Duodenal mucosa (tissue), 2 donors: ENCODE results near the gene NF1.
"Not testable (repeated sequence)": the region's sequence is repeated elsewhere in the genome, so short reads cannot be mapped to it uniquely, and the experiment has no call there.

ENCODE experiments used
- H3K27ac ChIP-seq: one replicate; pipeline ENCODE4 v1.7.0; 2013; ENCODE audit warnings: low read depth, low read length
- H3K27me3 ChIP-seq, 2 donors: one replicate each; pipeline ENCODE4 v1.7.0; 2013; ENCODE audit warnings: low read length in 2 of 2, control low read depth in 1 of 2; ENCODE audit not compliant: insufficient read depth in 2 of 2, control insufficient read depth in 1 of 2
- H3K36me3 ChIP-seq, 2 donors: one replicate each; pipeline ENCODE4 v1.7.0; 2013; ENCODE audit warnings: low read length in 2 of 2, control low read depth in 1 of 2; ENCODE audit not compliant: insufficient read depth in 2 of 2, control insufficient read depth in 1 of 2
- H3K4me1 ChIP-seq, 2 donors: one replicate each; pipeline ENCODE4 v1.7.0; 2013; ENCODE audit warnings: low read length in 2 of 2, control low read depth in 1 of 2; ENCODE audit not compliant: insufficient read depth in 2 of 2, control insufficient read depth in 1 of 2
- H3K4me3 ChIP-seq, 2 donors: one replicate each; pipeline ENCODE4 v1.7.0; 2013; ENCODE audit warnings: low read length in 2 of 2, low read depth in 1 of 2
- H3K9ac ChIP-seq, 2 donors: one replicate each; pipeline ENCODE4 v1.7.0; 2013; ENCODE audit warnings: low read length in 2 of 2, low read depth in 1 of 2
- H3K9me3 ChIP-seq, 2 donors: one replicate each; pipeline ENCODE4 v1.7.0; 2013; ENCODE audit warnings: low read length in 2 of 2, control low read depth in 1 of 2; ENCODE audit not compliant: control insufficient read depth in 1 of 2

Gene NF1

DNA sequence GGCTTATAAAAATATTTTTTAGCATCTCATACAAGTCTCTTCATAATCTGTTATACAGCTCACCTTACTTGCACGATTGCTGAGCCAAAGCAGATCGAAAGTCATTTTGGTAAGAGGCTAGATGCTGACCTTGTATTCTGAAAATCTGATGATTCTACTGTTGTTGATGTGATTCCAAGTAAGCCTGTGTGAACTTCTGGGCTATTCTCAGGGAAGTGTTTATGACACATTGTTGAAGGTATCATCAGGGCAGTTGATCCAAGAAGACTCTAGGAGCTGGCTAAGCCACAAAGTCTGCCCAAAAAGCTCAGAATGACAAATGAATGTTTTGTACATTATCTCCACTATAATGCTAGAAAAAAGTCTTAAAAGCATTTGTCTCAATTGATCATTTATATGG is 186.3 kb downstream of the NF1 start:
- Histone ChIP-seq H3K4me1 (no peaks in the 10 kb centered on the region), H3K9me3 (no peaks in the 10 kb centered on the region), H3K36me3 (peaks cover 8 to 11% of the 10 kb centered on the region in 2 donors), H3K27me3 (no peaks in the 10 kb centered on the region), H3K4me3 (no peak overlapping the region), H3K27ac (no peak overlapping the region), H3K9ac (no peak overlapping the region)

DNA sequence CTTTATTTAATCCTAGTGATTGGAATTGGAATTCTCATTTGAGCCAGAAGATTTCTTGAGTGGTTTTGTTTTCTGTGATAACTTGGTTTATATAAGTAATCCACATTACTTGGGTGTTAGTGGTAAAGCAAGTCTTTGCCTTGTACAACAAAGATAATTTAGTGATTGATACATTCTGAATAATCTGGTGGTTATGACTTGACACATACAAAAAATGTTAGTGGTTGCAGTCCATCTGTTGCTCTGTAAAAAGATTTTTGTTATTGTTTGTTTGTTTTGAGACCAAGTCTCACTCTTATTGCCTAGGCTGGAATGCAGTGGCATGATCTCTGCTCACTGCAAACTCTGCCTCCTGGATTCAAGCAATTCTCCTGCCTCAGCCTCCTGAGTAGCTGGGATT is 189.1 kb downstream of the NF1 start:
- no peaks in the 10 kb centered on the region for H3K4me1 ChIP-seq

DNA sequence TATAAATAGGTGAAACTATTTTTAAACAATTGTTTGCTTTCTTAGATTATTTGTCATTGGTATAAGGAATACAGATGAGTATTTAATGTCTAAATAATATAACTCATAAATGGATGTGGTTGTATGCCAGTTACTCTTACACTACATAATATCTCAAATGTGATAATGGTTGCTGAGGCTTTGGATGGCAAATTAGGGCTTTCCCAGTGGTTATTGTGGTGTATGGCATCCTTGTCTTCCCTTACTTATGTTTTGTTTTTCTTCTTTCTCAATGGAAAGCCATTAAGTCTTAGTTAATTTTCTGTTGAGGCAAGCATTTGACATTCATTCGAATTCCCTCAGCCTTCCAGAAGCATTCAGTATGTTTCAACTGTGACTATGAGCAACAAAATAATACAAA is 191.8 kb downstream of the NF1 start:
- H3K27me3 ChIP-seq = no peaks in the 10 kb centered on the region
- no peak overlapping the region for H3K4me3 ChIP-seq
- no peak overlapping the region for H3K27ac ChIP-seq
- H3K9ac ChIP-seq = no peak overlapping the region
- no peaks in the 10 kb centered on the region for H3K9me3 ChIP-seq
- no peaks in the 10 kb centered on the region for H3K4me1 ChIP-seq
- H3K36me3 ChIP-seq = no peaks in the 10 kb centered on the region

More for the DNA sequence above, 189.1 kb downstream of the NF1 start:
- Histone ChIP-seq H3K9me3 (no peaks in the 10 kb centered on the region), H3K4me3 (no peak overlapping the region), H3K27me3 (no peaks in the 10 kb centered on the region), H3K36me3 (no peaks in the 10 kb centered on the region), H3K9ac (no peak overlapping the region), H3K27ac (no peak overlapping the region)

DNA sequence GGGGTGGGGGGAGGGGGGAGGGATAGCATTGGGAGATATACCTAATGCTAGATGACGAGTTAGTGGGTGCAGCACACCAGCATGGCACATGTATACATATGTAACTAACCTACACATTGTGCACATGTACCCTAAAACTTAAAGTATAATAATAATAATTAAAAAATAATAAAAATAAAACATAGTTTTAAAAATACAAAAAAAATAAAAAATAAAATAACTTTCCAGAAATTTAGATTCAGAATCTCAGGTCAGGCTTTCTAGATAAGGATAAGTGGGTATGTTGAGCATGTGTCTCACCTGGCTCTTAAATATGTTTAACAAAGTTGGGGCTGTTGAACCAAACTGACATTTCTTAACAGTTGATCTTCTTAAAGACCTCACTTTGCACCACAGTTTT is 193.2 kb downstream of the NF1 start:
- not testable (repeated sequence) for H3K36me3 ChIP-seq, H3K4me3 ChIP-seq, H3K9ac ChIP-seq, H3K4me1 ChIP-seq, H3K27me3 ChIP-seq, H3K9me3 ChIP-seq, H3K27ac ChIP-seq

DNA sequence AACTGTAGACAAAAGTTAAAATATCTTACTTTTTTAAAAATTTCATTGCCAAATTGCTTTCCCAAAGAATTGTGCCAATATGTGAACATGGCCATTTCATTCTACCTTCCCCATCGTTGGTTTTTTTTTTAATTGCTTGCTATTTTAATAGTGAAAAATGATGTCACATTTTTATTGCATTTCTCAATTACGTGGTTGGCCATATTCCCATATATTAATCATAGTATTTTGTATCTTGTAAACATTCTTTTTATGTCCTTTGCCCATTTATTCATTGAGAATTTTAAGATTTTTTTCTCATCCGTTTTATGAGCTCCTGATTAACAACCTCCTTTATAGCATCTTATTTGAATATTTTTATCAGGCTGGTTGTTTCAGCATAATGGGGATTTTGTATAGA is 195.0 kb downstream of the NF1 start:
- H3K27me3 ChIP-seq = no peaks in the 10 kb centered on the region
- H3K4me3 ChIP-seq = no peak overlapping the region
- H3K27ac ChIP-seq = no peak overlapping the region
- no peak overlapping the region for H3K9ac ChIP-seq
- no peaks in the 10 kb centered on the region for H3K9me3 ChIP-seq
- H3K4me1 ChIP-seq = no peaks in the 10 kb centered on the region
- no peaks in the 10 kb centered on the region for H3K36me3 ChIP-seq

DNA sequence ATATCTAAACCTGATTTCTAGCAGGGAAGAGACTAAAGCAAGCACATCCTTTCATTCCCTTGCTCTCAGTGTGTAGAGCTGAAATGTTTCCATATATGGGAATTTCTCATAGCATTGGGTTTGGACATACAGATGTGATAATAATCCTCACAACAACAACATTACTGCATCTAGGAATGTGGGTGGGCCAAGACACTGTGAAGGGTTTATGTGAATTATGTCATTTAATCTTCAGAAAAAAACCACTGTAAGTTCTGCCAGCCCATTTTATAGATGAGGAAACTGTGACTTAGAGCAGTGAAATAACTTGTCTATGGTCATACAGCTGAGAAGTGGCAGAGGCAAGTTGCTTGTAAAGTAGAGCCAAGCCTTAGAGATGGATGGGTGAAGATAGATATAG is 197.0 kb downstream of the NF1 start:
- H3K4me1 ChIP-seq = no peaks in the 10 kb centered on the region
- H3K36me3 ChIP-seq = no peaks in the 10 kb centered on the region
- no peaks in the 10 kb centered on the region for H3K9me3 ChIP-seq
- no peak overlapping the region for H3K9ac ChIP-seq
- no peaks in the 10 kb centered on the region for H3K27me3 ChIP-seq
- H3K4me3 ChIP-seq = no peak overlapping the region
- H3K27ac ChIP-seq = no peak overlapping the region

DNA sequence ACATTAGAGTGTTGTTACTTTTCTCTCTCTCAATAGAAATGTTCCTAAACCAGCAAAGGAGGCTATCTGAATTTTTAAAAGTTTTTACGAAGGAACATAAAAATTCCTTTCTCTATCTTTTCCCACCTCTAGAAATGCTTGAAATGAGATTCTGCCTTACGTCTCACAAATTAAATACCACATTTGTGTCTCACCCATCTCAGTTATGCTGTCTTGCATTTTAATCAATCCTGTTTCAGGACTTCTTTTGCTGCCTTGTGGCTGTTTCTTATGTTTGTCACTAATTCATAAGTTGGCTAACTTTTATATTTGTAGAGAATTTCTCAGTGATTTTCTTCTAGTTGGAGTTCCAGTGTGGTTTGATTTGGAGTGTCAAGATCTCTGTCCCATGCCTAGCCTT is 198.8 kb downstream of the NF1 start:
- no peak overlapping the region for H3K9ac ChIP-seq
- H3K4me1 ChIP-seq = no peaks in the 10 kb centered on the region
- H3K36me3 ChIP-seq = no peaks in the 10 kb centered on the region
- no peaks in the 10 kb centered on the region for H3K9me3 ChIP-seq
- no peaks in the 10 kb centered on the region for H3K27me3 ChIP-seq
- H3K27ac ChIP-seq = no peak overlapping the region
- no peak overlapping the region for H3K4me3 ChIP-seq

DNA sequence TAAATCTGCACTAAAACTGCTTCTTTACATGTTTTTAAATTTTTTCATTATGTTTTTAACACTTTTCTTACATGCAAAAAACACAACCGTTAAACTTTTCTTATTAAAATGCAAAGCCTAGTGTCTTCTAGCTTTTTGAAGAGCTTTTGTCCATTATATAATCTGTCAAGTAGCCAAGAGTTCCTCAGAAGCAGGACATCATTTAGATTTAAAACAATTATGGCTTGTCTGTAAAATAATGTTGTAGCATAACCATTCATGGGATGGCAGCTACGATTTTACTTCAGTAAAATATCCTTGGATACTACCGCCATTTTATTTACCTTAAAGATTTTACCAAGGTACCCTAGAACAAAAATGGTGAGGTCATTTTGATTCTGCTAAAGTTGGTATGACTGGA is 199.5 kb downstream of the NF1 start:
- H3K9me3 ChIP-seq = no peaks in the 10 kb centered on the region
- H3K4me3 ChIP-seq = no peak overlapping the region
- no peaks in the 10 kb centered on the region for H3K27me3 ChIP-seq
- H3K27ac ChIP-seq = no peak overlapping the region
- no peak overlapping the region for H3K9ac ChIP-seq
- no peaks in the 10 kb centered on the region for H3K36me3 ChIP-seq
- H3K4me1 ChIP-seq = no peaks in the 10 kb centered on the region

DNA sequence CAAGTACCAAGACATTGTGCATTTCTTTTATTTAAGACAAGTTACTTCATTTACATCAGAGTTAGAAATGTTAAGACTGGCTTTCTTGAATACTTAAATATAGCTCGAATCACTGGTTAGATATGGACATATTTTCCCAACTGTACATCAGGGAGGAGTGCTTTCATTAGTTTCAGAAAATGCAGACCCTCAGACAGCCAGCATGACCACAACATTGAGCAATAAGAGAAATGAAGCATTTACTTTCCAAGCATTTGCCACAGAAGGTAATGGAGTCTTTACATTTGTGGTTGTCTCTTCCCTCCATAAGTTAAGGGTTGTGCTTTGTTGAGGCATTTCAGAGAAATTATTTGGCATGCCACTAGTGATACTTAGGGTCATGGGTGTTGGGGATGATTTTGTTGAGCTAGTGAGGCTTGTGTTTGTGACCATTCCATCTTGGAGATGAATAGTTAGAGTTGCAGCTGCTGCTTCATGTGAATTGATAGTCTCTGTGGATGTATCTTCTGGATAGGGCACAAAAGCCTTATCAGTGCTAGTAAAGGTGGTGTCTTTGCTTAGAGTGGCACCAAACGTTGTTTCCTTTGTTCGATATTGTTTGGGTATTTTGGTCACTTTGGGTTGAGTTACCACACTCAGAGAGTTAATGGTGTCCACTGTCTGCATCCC is 200.2 kb downstream of the NF1 start:
- Histone ChIP-seq H3K27me3 (no peaks in the 10 kb centered on the region), H3K4me3 (no peak overlapping the region), H3K27ac (no peak overlapping the region), H3K9me3 (no peaks in the 10 kb centered on the region), H3K9ac (no peak overlapping the region), H3K4me1 (no peaks in the 10 kb centered on the region), H3K36me3 (no peaks in the 10 kb centered on the region)

DNA sequence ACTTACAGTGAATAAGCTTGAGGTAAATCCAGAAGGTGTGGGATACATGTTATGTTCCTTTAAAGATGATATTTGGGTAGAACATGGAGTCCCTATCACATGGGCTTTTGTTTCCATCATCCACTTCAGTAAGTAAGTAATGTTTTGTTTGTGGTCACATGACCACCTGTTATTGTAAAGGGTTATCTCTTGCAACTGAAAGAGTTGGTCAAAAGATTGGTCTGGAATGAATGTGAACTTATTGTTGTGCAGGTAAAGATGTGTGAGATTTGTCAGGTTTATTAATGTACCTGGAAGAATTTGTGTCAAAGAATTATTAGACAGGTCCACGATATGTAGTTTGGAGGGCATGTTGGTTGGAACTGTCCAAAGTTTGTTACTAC is 200.7 kb downstream of the NF1 start:
- Histone ChIP-seq H3K27me3 (no peaks in the 10 kb centered on the region), H3K4me3 (no peak overlapping the region), H3K36me3 (no peaks in the 10 kb centered on the region), H3K9ac (no peak overlapping the region), H3K9me3 (no peaks in the 10 kb centered on the region), H3K4me1 (no peaks in the 10 kb centered on the region), H3K27ac (no peak overlapping the region)

DNA sequence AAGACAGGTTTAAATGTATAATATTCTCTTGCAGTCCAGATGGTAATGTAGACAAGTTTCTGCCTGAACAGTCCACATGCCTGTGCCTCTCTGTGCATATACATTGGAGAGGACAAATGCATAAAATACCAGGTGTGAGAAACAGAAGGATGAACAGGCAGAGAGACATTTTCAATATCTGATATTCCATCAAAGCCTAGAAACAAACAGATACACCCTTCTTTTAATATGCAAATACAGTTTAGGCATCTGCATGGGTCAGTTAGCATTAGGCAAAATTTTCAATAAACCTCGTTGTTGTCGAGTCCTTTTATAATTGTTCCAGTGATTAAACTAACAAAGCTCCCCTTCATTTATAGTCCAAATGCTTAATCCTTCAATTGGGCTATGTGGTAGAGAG is 201.4 kb downstream of the NF1 start:
- H3K27ac ChIP-seq = no peak overlapping the region
- no peaks in the 10 kb centered on the region for H3K4me1 ChIP-seq
- no peaks in the 10 kb centered on the region for H3K36me3 ChIP-seq
- no peak overlapping the region for H3K9ac ChIP-seq
- H3K9me3 ChIP-seq = no peaks in the 10 kb centered on the region
- no peaks in the 10 kb centered on the region for H3K27me3 ChIP-seq
- H3K4me3 ChIP-seq = no peak overlapping the region
